ENCODE results near the gene KRTAP10-10.

GRCh38 chr21:44603109-44603875, 33.9 kb upstream of the KRTAP10-10 start:
- TF ChIP-seq CTCF (IDR thresholded peaks at IDR 0.05 in 8 of 11, conservative IDR thresholded peaks at IDR 0.05 in 3 of 11) (no peak), POLR2AphosphoS5 (IDR thresholded peaks at IDR 0.05) (no peak)
